Dendritic cell treated with granulocyte-macrophage colony-stimulating factor and Interleukin-4, amounts not matched to agents 40 ng/mL and 50 ng/mL, for 4 days (primary cell): ENCODE results near the gene PRDM1.

Experiments used
- H3K27ac Mint-ChIP-seq: one replicate; pipeline ENCODE4 v1.8.0; 2022; ENCODE audit warnings: mild to moderate bottlenecking, mixed read lengths
- H3K27me3 Mint-ChIP-seq: one replicate; pipeline ENCODE4 v1.8.0; 2022; ENCODE audit warnings: mild to moderate bottlenecking, mixed read lengths
- H3K36me3 Mint-ChIP-seq: one replicate; pipeline ENCODE4 v1.8.0; 2022; ENCODE audit warnings: low read depth, mixed read lengths
- H3K4me1 Mint-ChIP-seq: one replicate; pipeline ENCODE4 v1.8.0; 2022; ENCODE audit warnings: low read depth, mixed read lengths
- H3K4me3 Mint-ChIP-seq: one replicate; pipeline ENCODE4 v1.8.0; 2022; ENCODE audit warnings: mild to moderate bottlenecking, moderate library complexity, mixed read lengths
- H3K9me3 Mint-ChIP-seq: one replicate; pipeline ENCODE4 v1.8.0; 2022; ENCODE audit warnings: mixed read lengths
- intact Hi-C: fragments of 100-400 bp; cut with micrococcal nuclease; formaldehyde crosslinking; loops from one replicate; pipeline ENCODE4 v1.15.0; 2022

Gene PRDM1

GRCh38 chr6:106094261-106094963, 8.3 kb downstream of the PRDM1 start:
- H3K27ac Mint-ChIP-seq = peak overlapping the region; percentile 43
- H3K4me1 Mint-ChIP-seq = peaks cover 89% of the 10 kb centered on the region
- H3K27me3 Mint-ChIP-seq = no peaks in the 10 kb centered on the region
- peaks cover 100% of the 10 kb centered on the region for H3K36me3 Mint-ChIP-seq
- H3K9me3 Mint-ChIP-seq = no peaks in the 10 kb centered on the region
- intact Hi-C loops = no loop called here
- H3K4me3 Mint-ChIP-seq = peak overlapping the region; percentile 4

GRCh38 chr6:106094964-106095335, 8.8 kb downstream of the PRDM1 start:
- Mint-ChIP-seq H3K4me1 (peaks cover 85% of the 10 kb centered on the region), H3K27ac (peak overlapping the region; percentile 43), H3K9me3 (no peaks in the 10 kb centered on the region), H3K36me3 (peaks cover 100% of the 10 kb centered on the region), H3K4me3 (no peak overlapping the region), H3K27me3 (no peaks in the 10 kb centered on the region)
- intact Hi-C loops = loop anchor here (5.0 kb wide), 1 partner anchor 363 kb away; no protein-coding TSS in a partner anchor

DNA sequence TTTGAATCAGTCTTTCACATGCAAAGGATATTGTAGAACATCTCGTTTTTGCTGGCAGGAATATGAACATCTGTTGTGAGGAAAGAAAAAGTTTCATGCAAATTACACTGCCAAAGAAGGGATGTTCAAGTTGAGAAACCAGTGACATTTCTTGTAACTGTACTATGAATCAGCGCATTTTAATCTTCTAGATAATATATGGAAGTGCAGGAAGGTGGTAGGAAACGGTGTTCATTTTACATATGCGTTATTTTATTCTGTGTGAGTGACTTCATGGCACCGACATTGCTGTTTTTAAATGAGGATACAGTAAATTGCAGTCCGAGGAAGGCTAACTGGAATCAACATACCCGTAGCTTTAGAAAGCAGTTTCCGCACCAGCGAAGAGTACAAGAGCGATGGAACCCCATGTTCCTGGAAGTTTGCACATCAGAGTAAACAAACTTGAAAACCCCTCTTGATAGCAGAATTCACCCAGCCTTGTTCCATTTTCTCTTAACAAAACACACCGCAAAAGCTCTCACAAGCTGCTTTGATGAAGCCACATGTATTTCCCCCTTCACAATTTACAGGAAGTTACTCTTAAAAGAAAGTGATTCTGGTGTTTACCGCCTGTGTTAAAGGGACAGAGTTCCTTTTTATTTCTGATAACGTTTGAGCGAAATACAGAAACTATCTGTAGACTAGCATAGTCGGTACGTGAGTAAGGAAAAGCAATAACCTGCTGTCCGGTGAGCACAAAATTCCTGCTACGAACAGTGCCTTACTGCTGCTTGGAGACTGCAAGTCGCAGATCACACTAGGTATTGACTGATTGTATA, 11.5 kb downstream of the PRDM1 start:
- Mint-ChIP-seq H3K36me3 (peaks cover 100% of the 10 kb centered on the region), H3K4me3 (peak overlapping the region; percentile 73), H3K27me3 (no peaks in the 10 kb centered on the region), H3K4me1 (peaks cover 78% of the 10 kb centered on the region), H3K27ac (peak overlapping the region; percentile 87), H3K9me3 (no peaks in the 10 kb centered on the region)
- intact Hi-C loops = loop anchor here (5.0 kb wide), 1 partner anchor 365 kb away; no protein-coding TSS in a partner anchor

DNA sequence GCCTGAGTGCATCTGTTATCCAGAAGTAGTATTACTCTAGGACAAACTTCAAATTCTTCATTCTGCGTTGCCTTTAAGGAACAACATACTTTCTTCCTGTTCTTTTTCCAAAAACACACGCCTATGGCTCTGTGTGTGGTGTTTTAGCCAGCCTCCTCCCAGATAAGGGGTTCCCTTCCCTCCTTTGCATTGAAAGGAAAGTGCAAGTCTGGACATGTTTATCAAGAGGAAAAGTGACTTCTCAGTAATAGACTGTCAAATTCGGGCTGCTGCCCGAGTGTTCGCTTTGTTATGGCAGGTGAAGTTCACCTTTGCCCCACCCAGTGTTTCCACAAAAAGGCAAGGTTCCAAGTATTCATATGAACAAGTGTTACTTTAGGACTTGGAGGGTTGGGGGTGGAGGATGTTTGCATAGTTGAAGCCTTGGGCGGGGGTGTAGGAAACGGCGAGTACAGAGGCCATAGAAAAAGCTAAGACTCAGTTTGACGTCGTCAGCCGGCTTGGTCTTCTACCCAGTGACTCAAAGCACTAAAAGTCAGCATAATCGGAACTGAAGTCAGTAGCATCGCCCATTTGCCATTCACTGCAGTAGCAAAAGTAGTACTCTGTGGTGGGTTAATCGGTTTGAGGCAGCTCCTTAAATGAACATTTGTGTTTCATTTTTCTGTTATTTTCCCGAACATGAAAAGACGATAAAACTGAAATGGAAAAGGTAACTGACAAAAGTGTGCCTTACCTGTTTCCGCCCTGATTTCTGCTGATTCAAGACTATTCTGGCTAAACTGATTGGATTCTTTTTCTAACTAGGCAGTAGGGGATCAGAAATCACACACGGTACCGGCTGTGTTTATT, 12.5 kb downstream of the PRDM1 start:
- H3K36me3 Mint-ChIP-seq = peaks cover 100% of the 10 kb centered on the region
- intact Hi-C loops = loop anchor here (5.0 kb wide), 1 partner anchor 366 kb away; no protein-coding TSS in a partner anchor
- no peaks in the 10 kb centered on the region for H3K9me3 Mint-ChIP-seq

GRCh38 chr6:106099235-106099537, 13.1 kb downstream of the PRDM1 start:
- Mint-ChIP-seq H3K9me3 (no peaks in the 10 kb centered on the region), H3K27ac (no peak overlapping the region), H3K36me3 (peaks cover 100% of the 10 kb centered on the region), H3K4me1 (peaks cover 76% of the 10 kb centered on the region), H3K27me3 (no peaks in the 10 kb centered on the region), H3K4me3 (no peak overlapping the region)
- intact Hi-C loops = loop anchor here (5.0 kb wide), 1 partner anchor 367 kb away; no protein-coding TSS in a partner anchor

More for the DNA sequence above, 12.5 kb downstream of the PRDM1 start:
- peaks cover 80% of the 10 kb centered on the region for H3K4me1 Mint-ChIP-seq
- H3K4me3 Mint-ChIP-seq = peak overlapping the region; percentile 73
- H3K27ac Mint-ChIP-seq = peak overlapping the region; percentile 87
- H3K27me3 Mint-ChIP-seq = no peaks in the 10 kb centered on the region

GRCh38 chr6:106100755-106101154, 14.6 kb downstream of the PRDM1 start:
- intact Hi-C loops = no loop called here
- H3K9me3 Mint-ChIP-seq = no peaks in the 10 kb centered on the region
- H3K4me1 Mint-ChIP-seq = peaks cover 66% of the 10 kb centered on the region
- no peak overlapping the region for H3K4me3 Mint-ChIP-seq
- no peak overlapping the region for H3K27ac Mint-ChIP-seq
- peaks cover 100% of the 10 kb centered on the region for H3K36me3 Mint-ChIP-seq
- H3K27me3 Mint-ChIP-seq = no peaks in the 10 kb centered on the region

GRCh38 chr6:106101466-106101865, 15.3 kb downstream of the PRDM1 start:
- Mint-ChIP-seq H3K27ac (no peak overlapping the region), H3K9me3 (no peaks in the 10 kb centered on the region), H3K27me3 (no peaks in the 10 kb centered on the region), H3K36me3 (peaks cover 100% of the 10 kb centered on the region), H3K4me1 (peaks cover 59% of the 10 kb centered on the region), H3K4me3 (no peak overlapping the region)
- intact Hi-C loops = no loop called here

DNA sequence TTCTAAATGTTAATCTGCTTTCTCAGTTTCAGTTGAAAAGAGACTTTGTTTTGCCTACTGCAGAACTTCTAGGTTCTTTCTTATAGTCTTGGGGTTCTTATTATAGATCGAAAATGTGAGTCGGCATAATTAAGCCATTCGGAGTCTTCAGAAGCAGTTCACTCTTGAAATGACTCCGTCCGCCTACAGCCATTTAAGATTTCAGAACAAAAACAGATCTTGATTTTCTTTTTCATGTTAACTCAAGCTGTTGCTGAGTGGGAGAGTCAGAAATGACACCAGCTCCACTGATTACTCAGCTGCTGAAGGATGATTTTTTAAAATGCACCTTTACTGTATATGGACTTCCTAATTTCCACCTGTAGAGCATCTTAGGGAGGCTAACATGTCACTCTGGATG, 15.9 kb downstream of the PRDM1 start:
- Mint-ChIP-seq H3K36me3 (peaks cover 100% of the 10 kb centered on the region), H3K9me3 (no peaks in the 10 kb centered on the region), H3K27me3 (no peaks in the 10 kb centered on the region), H3K4me3 (no peak overlapping the region), H3K27ac (no peak overlapping the region), H3K4me1 (peaks cover 64% of the 10 kb centered on the region)
- intact Hi-C loops = no loop called here

- peaks cover 100% of the 10 kb centered on the region for H3K36me3 Mint-ChIP-seq
- intact Hi-C loops = no loop called here
- peaks cover 57% of the 10 kb centered on the region for H3K4me1 Mint-ChIP-seq
- H3K4me3 Mint-ChIP-seq = no peak overlapping the region
- H3K27ac Mint-ChIP-seq = no peak overlapping the region
- no peaks in the 10 kb centered on the region for H3K27me3 Mint-ChIP-seq
- no peaks in the 10 kb centered on the region for H3K9me3 Mint-ChIP-seq
Measured at GRCh38 chr6:106102967-106103727, 17.0 kb downstream of the PRDM1 start.

DNA sequence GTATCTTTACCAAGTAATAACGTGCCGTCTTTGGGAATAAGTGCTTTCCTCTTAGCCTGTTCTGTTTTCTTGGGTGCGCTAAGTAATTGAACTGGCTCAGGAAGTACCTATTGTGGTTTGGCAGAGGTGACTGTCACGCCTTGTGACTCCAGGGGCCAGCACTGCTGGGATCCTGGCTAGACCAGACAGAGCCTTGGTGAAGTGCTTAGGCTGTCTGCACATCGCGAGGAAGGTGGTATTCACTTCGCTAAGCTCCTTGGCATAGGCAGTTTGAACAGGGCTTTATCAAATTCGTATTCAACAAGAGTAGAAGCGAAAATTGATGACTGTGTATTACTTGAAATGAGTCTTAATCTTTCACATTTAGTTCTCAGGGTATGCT, 17.6 kb downstream of the PRDM1 start:
- no peak overlapping the region for H3K27ac Mint-ChIP-seq
- intact Hi-C loops = no loop called here

DNA sequence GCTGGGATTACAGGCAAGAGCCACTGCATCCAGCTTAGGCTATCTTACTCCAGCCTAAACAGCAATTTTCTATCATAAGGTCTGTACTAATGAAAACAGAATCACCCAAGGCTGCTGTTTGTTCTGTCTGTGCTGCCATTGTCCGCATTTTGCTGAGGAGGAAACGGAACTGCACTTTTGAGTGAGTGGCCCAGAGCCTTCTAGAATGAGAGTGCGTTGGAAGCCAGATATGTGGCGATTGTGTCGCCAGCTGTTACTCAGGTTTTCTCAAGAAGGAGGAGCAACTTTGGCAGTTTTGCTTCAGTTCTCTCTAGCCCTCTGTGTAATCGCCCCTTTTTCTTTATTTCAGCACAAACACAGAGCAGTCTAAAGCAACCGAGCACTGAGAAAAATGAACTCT, 18.3 kb downstream of the PRDM1 start:
- no peak overlapping the region for H3K27ac Mint-ChIP-seq
- peaks cover 100% of the 10 kb centered on the region for H3K36me3 Mint-ChIP-seq
- intact Hi-C loops = no loop called here
- H3K4me1 Mint-ChIP-seq = peaks cover 47% of the 10 kb centered on the region
- no peak overlapping the region for H3K4me3 Mint-ChIP-seq
- no peaks in the 10 kb centered on the region for H3K9me3 Mint-ChIP-seq
- no peaks in the 10 kb centered on the region for H3K27me3 Mint-ChIP-seq

More for the DNA sequence above, 17.6 kb downstream of the PRDM1 start:
- H3K4me3 Mint-ChIP-seq = no peak overlapping the region
- H3K36me3 Mint-ChIP-seq = peaks cover 100% of the 10 kb centered on the region
- no peaks in the 10 kb centered on the region for H3K27me3 Mint-ChIP-seq
- no peaks in the 10 kb centered on the region for H3K9me3 Mint-ChIP-seq
- H3K4me1 Mint-ChIP-seq = peaks cover 51% of the 10 kb centered on the region

DNA sequence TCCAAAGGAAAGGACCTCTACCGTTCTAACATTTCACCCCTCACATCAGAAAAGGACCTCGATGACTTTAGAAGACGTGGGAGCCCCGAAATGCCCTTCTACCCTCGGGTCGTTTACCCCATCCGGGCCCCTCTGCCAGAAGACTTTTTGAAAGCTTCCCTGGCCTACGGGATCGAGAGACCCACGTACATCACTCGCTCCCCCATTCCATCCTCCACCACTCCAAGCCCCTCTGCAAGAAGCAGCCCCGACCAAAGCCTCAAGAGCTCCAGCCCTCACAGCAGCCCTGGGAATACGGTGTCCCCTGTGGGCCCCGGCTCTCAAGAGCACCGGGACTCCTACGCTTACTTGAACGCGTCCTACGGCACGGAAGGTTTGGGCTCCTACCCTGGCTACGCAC, 18.8 kb downstream of the PRDM1 start:
- H3K27me3 Mint-ChIP-seq = no peaks in the 10 kb centered on the region
- intact Hi-C loops = no loop called here
- H3K4me3 Mint-ChIP-seq = no peak overlapping the region
- H3K9me3 Mint-ChIP-seq = no peaks in the 10 kb centered on the region
- H3K36me3 Mint-ChIP-seq = peaks cover 100% of the 10 kb centered on the region
- no peak overlapping the region for H3K27ac Mint-ChIP-seq
- H3K4me1 Mint-ChIP-seq = peaks cover 51% of the 10 kb centered on the region

DNA sequence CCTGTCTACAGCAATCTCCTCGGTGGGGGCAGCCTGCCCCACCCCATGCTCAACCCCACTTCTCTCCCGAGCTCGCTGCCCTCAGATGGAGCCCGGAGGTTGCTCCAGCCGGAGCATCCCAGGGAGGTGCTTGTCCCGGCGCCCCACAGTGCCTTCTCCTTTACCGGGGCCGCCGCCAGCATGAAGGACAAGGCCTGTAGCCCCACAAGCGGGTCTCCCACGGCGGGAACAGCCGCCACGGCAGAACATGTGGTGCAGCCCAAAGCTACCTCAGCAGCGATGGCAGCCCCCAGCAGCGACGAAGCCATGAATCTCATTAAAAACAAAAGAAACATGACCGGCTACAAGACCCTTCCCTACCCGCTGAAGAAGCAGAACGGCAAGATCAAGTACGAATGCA, 19.4 kb downstream of the PRDM1 start:
- H3K9me3 Mint-ChIP-seq = no peaks in the 10 kb centered on the region
- no peak overlapping the region for H3K27ac Mint-ChIP-seq
- no peaks in the 10 kb centered on the region for H3K27me3 Mint-ChIP-seq
- peaks cover 100% of the 10 kb centered on the region for H3K36me3 Mint-ChIP-seq
- intact Hi-C loops = no loop called here
- H3K4me3 Mint-ChIP-seq = no peak overlapping the region
- peaks cover 53% of the 10 kb centered on the region for H3K4me1 Mint-ChIP-seq
